Memory B cell (primary cell): ENCODE measurements around the gene BLTP3B.

Experiments
- ATAC-seq: fragments of 150-1000 bp; cut with Tn5 transposase; 2 replicates; pipeline ENCODE4 v1.10.0; 2021; ENCODE audit warnings: low read depth, mild to moderate bottlenecking, moderate library complexity
- DNase-seq, 2 donors: peaks; one replicate each; pipeline ENCODE4 v3.0.0; 2022; ENCODE audit warnings: low spot score in 2 of 2
- H3K27ac Mint-ChIP-seq: one replicate; pipeline ENCODE4 v1.8.0; 2022; ENCODE audit warnings: mild to moderate bottlenecking, moderate library complexity, mixed read lengths
- H3K27me3 Mint-ChIP-seq: one replicate; pipeline ENCODE4 v1.8.0; 2022; ENCODE audit warnings: mixed read lengths
- H3K36me3 Mint-ChIP-seq: one replicate; pipeline ENCODE4 v1.8.0; 2022; ENCODE audit warnings: mild to moderate bottlenecking, mixed read lengths
- H3K4me1 Mint-ChIP-seq: one replicate; pipeline ENCODE4 v1.8.0; 2022; ENCODE audit warnings: mixed read lengths
- H3K4me3 Mint-ChIP-seq: one replicate; pipeline ENCODE4 v1.8.0; 2022; ENCODE audit warnings: mild to moderate bottlenecking, moderate library complexity, mixed read lengths
- H3K9me3 Mint-ChIP-seq: one replicate; pipeline ENCODE4 v1.8.0; 2022; ENCODE audit warnings: mixed read lengths

Gene BLTP3B

DNA sequence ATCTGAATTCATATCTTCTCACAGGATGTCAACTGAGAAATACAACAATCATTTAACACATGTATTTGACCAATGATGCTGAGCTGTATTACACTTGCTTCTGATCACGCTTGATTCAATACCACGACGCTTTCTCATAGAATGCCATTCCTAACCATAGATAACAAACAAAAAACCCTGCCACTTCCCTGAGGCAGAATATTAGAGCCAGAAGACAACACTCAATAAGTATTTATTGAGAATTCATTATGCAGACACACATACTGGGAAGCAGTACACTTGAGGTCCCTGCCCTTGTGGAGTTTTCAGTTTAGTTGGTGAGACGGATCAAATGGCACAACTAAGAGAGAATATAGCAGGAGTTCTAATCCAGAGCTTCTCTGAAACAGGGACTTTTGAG lies 32.4 kb downstream of the BLTP3B start:
- Mint-ChIP-seq H3K4me1 (peaks cover 13% of the 10 kb centered on the region), H3K9me3 (peaks cover 4% of the 10 kb centered on the region), H3K4me3 (no peak overlapping the region), H3K27ac (peak overlapping the region; percentile 10), H3K36me3 (peaks cover 25% of the 10 kb centered on the region), H3K27me3 (no peaks in the 10 kb centered on the region)
- DNase-seq = no peak
- ATAC-seq = no peak

DNA sequence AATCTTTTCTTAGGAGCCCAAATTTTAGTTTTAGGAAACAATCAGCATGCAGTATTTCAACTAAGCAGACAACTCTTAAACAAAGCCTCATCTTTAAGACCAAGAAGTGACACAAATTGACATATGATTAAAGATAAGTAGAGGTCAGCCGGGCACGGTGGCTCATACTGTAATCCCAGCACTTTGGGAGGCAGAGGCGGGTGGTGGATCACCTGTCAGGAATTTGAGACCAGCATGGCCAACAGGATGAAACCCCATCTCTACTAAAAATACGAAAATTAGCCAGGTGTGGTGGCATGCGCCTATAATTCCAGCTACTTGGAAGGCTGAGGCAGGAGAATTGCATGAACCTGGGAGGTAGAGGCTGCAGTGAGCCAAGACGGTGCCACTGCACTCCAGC lies 35.8 kb downstream of the BLTP3B start:
- DNase-seq (no peak), ATAC-seq (no peak)
- H3K36me3 Mint-ChIP-seq = peaks cover 34% of the 10 kb centered on the region
- peaks cover 8% of the 10 kb centered on the region for H3K4me1 Mint-ChIP-seq
- H3K4me3 Mint-ChIP-seq = no peak overlapping the region
- no peaks in the 10 kb centered on the region for H3K27me3 Mint-ChIP-seq
- no peak overlapping the region for H3K27ac Mint-ChIP-seq
- peaks cover 4% of the 10 kb centered on the region for H3K9me3 Mint-ChIP-seq

DNA sequence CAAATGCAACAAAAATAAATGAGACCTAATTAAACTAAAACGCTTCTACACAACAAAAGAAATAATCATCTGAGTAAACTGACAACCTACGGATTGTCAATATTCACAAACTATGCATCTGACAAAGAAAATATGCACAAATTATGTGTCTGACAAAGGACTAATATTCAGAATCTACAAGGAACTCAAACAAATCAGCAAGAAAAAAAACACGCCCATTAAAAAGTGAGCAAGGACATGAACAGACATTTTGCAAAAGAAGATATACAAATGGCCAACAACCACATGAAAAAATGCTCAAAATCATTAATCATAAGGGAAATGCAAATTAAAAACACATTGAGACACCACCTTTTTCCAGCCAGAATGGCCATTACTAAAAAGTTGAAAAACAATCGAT lies 37.0 kb downstream of the BLTP3B start:
- peaks cover 38% of the 10 kb centered on the region for H3K36me3 Mint-ChIP-seq
- ATAC-seq (no peak), DNase-seq (no peak)
- peaks cover 4% of the 10 kb centered on the region for H3K9me3 Mint-ChIP-seq
- no peak overlapping the region for H3K4me3 Mint-ChIP-seq
- H3K4me1 Mint-ChIP-seq = peaks cover 8% of the 10 kb centered on the region
- H3K27me3 Mint-ChIP-seq = no peaks in the 10 kb centered on the region
- no peak overlapping the region for H3K27ac Mint-ChIP-seq

DNA sequence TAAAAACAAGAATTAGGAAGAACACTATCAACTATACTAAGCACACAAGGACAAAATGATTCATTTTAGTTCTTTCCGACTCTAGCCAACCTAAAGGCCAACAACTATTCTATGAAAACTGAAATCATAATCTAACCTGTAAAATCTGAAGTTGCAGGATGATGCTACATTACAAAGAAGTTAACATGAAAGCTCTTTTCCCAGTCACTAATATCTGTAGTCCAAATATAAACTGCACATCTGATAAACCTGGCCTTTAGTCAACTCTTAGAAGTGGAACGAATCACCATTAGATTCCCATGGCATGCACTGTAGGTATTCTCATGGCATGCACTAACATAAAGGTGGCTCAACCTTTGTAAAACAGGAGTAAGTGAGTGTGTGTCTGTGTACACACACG lies 41.7 kb downstream of the BLTP3B start:
- H3K9me3 Mint-ChIP-seq = no peaks in the 10 kb centered on the region
- H3K36me3 Mint-ChIP-seq = peaks cover 22% of the 10 kb centered on the region
- peak overlapping the region; percentile 17 for H3K27ac Mint-ChIP-seq
- ATAC-seq (no peak), DNase-seq (no peak)
- no peak overlapping the region for H3K4me3 Mint-ChIP-seq
- H3K4me1 Mint-ChIP-seq = peaks cover 2% of the 10 kb centered on the region
- H3K27me3 Mint-ChIP-seq = no peaks in the 10 kb centered on the region
